Measurements from ENCODE around the gene DCK. TPM values are rescaled to one million over a fixed set of nuclear protein-coding genes. Genes with fewer than 3 reads are reported as not detected.
"Not testable (repeated sequence)": the region's sequence is repeated elsewhere in the genome, so short reads cannot be mapped to it uniquely, and the experiment has no call there.

Gene DCK
- total RNA-seq, 2 donors from 2014 or later: 4.6 to 7.3 TPM

GRCh38 chr4:70997036-70997435 lies 3.6 kb downstream of the DCK start:
- Histone ChIP-seq H3K27ac (peak overlapping the region in 1 of 4 donors; percentile 34), H3K4me3 (no peak overlapping the region), H3K36me3 (replicated peaks in 1 of 2; ENCODE audit: insufficient read depth in 1 of 2, low read depth in 2 of 2) (peaks cover 0 to 2% of the 10 kb centered on the region in 2 donors), H3K9me3 (no peaks in the 10 kb centered on the region), H3K4me1 (peaks cover 28% of the 10 kb centered on the region), H3K27me3 (no peaks in the 10 kb centered on the region)
- DNase-seq (no peak), ATAC-seq (no peak)
- intact Hi-C loops (cut with DNase I): no loop called here
- TF ChIP-seq CTCF (IDR thresholded peaks at IDR 0.05) (no peak), POLR2A (IDR thresholded peaks at IDR 0.05) (no peak)
- WGBS, 2 donors: 67 to 73% methylated on average over 1 of the region's 1 CpG

GRCh38 chr4:70997546-70997945 lies 4.1 kb downstream of the DCK start:
- Histone ChIP-seq H3K27me3 (no peaks in the 10 kb centered on the region), H3K9me3 (no peaks in the 10 kb centered on the region), H3K4me3 (no peak overlapping the region), H3K27ac (no peak overlapping the region), H3K36me3 (replicated peaks in 1 of 2; ENCODE audit: insufficient read depth in 1 of 2, low read depth in 2 of 2) (peaks cover 0 to 2% of the 10 kb centered on the region in 2 donors), H3K4me1 (peaks cover 22% of the 10 kb centered on the region)
- 57 to 62% methylated on average over 2 of the region's 2 CpGs for WGBS, 2 donors
- no peak for ATAC-seq
- no peak for DNase-seq
- TF ChIP-seq CTCF (IDR thresholded peaks at IDR 0.05) (no peak), POLR2A (IDR thresholded peaks at IDR 0.05) (no peak)
- intact Hi-C loops (cut with DNase I): no loop called here

- peaks cover 21% of the 10 kb centered on the region for H3K4me1 ChIP-seq
These were observed 6.2 kb downstream of the DCK start for GRCh38 chr4:70999639-71000038.

GRCh38 chr4:71001363-71001762 lies 7.9 kb downstream of the DCK start:
- intact Hi-C loops (cut with DNase I); H3K4me3 ChIP-seq; H3K27me3 ChIP-seq; ATAC-seq; H3K27ac ChIP-seq; H3K36me3 ChIP-seq (replicated peaks in 1 of 2; ENCODE audit: insufficient read depth in 1 of 2, low read depth in 2 of 2); DNase-seq; H3K9me3 ChIP-seq: not testable (repeated sequence)
- 94 to 99% methylated on average over 4 of the region's 4 CpGs for WGBS, 2 donors
- H3K4me1 ChIP-seq: peaks cover 20% of the 10 kb centered on the region

More at GRCh38 chr4:70999639-71000038, 6.2 kb downstream of the DCK start:
- H3K36me3 ChIP-seq (replicated peaks in 1 of 2; ENCODE audit: insufficient read depth in 1 of 2, low read depth in 2 of 2); H3K27me3 ChIP-seq; H3K27ac ChIP-seq; ATAC-seq; DNase-seq; H3K9me3 ChIP-seq; H3K4me3 ChIP-seq; intact Hi-C loops (cut with DNase I): not testable (repeated sequence)

GRCh38 chr4:71004281-71004851 lies 10.9 kb downstream of the DCK start:
- DNase-seq: no peak
- no peaks in the 10 kb centered on the region for H3K27me3 ChIP-seq
- no peak overlapping the region for H3K27ac ChIP-seq
- ATAC-seq: no peak
- intact Hi-C loops (cut with DNase I): no loop called here
- no peak overlapping the region for H3K4me3 ChIP-seq
- H3K9me3 ChIP-seq: no peaks in the 10 kb centered on the region
- WGBS, 2 donors: 67 to 81% methylated on average over 5 to 7 of the region's 7 CpGs
- H3K4me1 ChIP-seq: peaks cover 11% of the 10 kb centered on the region
- TF ChIP-seq CTCF (IDR thresholded peaks at IDR 0.05): no peak
- no peak for TF ChIP-seq POLR2A (IDR thresholded peaks at IDR 0.05)
- no peaks in the 10 kb centered on the region for H3K36me3 ChIP-seq (replicated peaks in 1 of 2; ENCODE audit: insufficient read depth in 1 of 2, low read depth in 2 of 2)

GRCh38 chr4:71005025-71005424 lies 11.6 kb downstream of the DCK start:
- H3K9me3 ChIP-seq; H3K4me3 ChIP-seq; ATAC-seq; H3K36me3 ChIP-seq (replicated peaks in 1 of 2; ENCODE audit: insufficient read depth in 1 of 2, low read depth in 2 of 2); H3K27me3 ChIP-seq; DNase-seq; intact Hi-C loops (cut with DNase I); H3K27ac ChIP-seq: not testable (repeated sequence)
- 82 to 98% methylated on average over 6 of the region's 6 CpGs for WGBS, 2 donors
- peaks cover 11% of the 10 kb centered on the region for H3K4me1 ChIP-seq

Data from body of pancreas (tissue), 4 donors.